Upper lobe of right lung (tissue), 1 donor: ENCODE measurements around the gene TNFRSF1B. TPM values are rescaled to one million over a fixed set of nuclear protein-coding genes. Genes with fewer than 3 reads are reported as not detected.
A peak's percentile ranks its signal among the peaks of the same experiment; 100 is the strongest.

Source experiments
- ATAC-seq: fragments of 200-7000 bp; cut with Tn5 transposase; one replicate; pipeline ENCODE4 v1.9.1; 2020; ENCODE audit warnings: mild to moderate bottlenecking, moderate library complexity
- DNase-seq: peaks from one replicate; pipeline ENCODE4 v3.0.0-alpha.2; 2020
- H3K27ac ChIP-seq: fragments of 200-600 bp; one replicate; pipeline ENCODE4 v1.8.0; 2022
- H3K27me3 ChIP-seq: fragments of 200-600 bp; one replicate; pipeline ENCODE4 v1.8.0; 2022; ENCODE audit warnings: mild to moderate bottlenecking
- H3K36me3 ChIP-seq: fragments of 200-600 bp; one replicate; pipeline ENCODE4 v1.8.0; 2022
- H3K4me1 ChIP-seq: fragments of 200-600 bp; one replicate; pipeline ENCODE4 v1.8.0; 2022
- H3K4me3 ChIP-seq: fragments of 200-600 bp; one replicate; pipeline ENCODE4 v1.8.0; 2022; ENCODE audit warnings: mild to moderate bottlenecking
- H3K9me3 ChIP-seq: fragments of 200-600 bp; one replicate; pipeline ENCODE4 v1.8.0; 2022
- CTCF ChIP-seq: fragments of 200-600 bp; IDR thresholded peaks from one replicate; pipeline ENCODE4 v1.8.0; 2022; ENCODE audit warnings: antibody characterized with exemption
- intact Hi-C: fragments of 100-400 bp; cut with DNase I; formaldehyde crosslinking; loops from one replicate; pipeline ENCODE4 v1.11.0; 2022
- total RNA-seq: library from RNA; stranded (reverse); fragmentation: NEBNext Ultra II Directional; extraction: Animal tissue kit (Norgen Biotek cat#: 25700); gene quantifications from one replicate; pipeline ENCODE4 v1.2.1, GENCODE V29; 2021
- donor health status: DM: no; HTN: yes; CAD: no; lungs with severe emphysema.

The TNFRSF1B gene
- total RNA-seq, 1 donor from 2014 or later: 62.4 TPM

- no peak for TF ChIP-seq CTCF
- Histone ChIP-seq H3K4me1 (peaks cover 51% of the 10 kb centered on the region), H3K27me3 (no peaks in the 10 kb centered on the region), H3K36me3 (no peaks in the 10 kb centered on the region), H3K9me3 (no peaks in the 10 kb centered on the region), H3K27ac (peak overlapping the region; percentile 75), H3K4me3 (no peak overlapping the region)
- intact Hi-C loops: loop anchor here (10.0 kb wide), 1 partner anchor 52 kb away; no protein-coding TSS in a partner anchor
- ATAC-seq (peak; percentile 69), DNase-seq (peak; percentile 79)
These were observed 23.7 kb upstream of the TNFRSF1B start for GRCh38 chr1:12142891-12143630.

- Histone ChIP-seq H3K4me1 (peaks cover 57% of the 10 kb centered on the region), H3K36me3 (no peaks in the 10 kb centered on the region), H3K9me3 (no peaks in the 10 kb centered on the region), H3K4me3 (no peak overlapping the region), H3K27ac (peak overlapping the region; percentile 75), H3K27me3 (no peaks in the 10 kb centered on the region)
- ATAC-seq: peak; percentile 81
- intact Hi-C loops: loop anchor here (10.0 kb wide), 1 partner anchor 51 kb away; no protein-coding TSS in a partner anchor
- peak; percentile 89 for DNase-seq
- TF ChIP-seq CTCF: peak; percentile 5
These were observed 23.1 kb upstream of the TNFRSF1B start for GRCh38 chr1:12143631-12144155.

DNA sequence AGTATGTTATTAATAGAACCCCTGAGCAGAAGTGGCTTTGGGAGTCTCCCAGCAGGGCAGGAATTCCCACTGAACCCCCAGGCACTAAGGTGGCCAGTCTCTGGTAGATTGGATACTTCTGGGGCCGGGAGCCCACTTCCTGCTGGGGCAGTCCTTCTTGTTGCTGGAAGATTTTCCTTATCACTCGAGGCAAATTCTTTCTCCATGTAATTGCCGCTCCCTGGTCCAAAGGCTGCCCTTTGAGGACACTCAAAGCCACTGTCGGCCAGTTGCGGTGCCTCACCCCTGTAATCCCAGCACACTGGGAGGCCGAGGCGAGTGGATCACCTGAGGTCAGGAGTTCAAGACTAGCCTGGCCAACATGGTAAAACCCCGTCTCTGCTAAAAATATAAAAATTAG lies 22.6 kb upstream of the TNFRSF1B start:
- ATAC-seq: peak; percentile 6
- H3K27ac ChIP-seq: peak overlapping the region; percentile 75
- H3K36me3 ChIP-seq: no peaks in the 10 kb centered on the region
- intact Hi-C loops: loop anchor here (10.0 kb wide), 1 partner anchor 51 kb away; no protein-coding TSS in a partner anchor
- no peak overlapping the region for H3K4me3 ChIP-seq
- no peak for DNase-seq
- peaks cover 62% of the 10 kb centered on the region for H3K4me1 ChIP-seq
- TF ChIP-seq CTCF: no peak
- no peaks in the 10 kb centered on the region for H3K9me3 ChIP-seq
- H3K27me3 ChIP-seq: no peaks in the 10 kb centered on the region

GRCh38 chr1:12144969-12145368 lies 21.8 kb upstream of the TNFRSF1B start:
- H3K4me3 ChIP-seq: no peak overlapping the region
- H3K27ac ChIP-seq: no peak overlapping the region
- intact Hi-C loops: loop anchor here (10.0 kb wide), 1 partner anchor 50 kb away; no protein-coding TSS in a partner anchor
- DNase-seq (no peak), ATAC-seq (no peak)
- no peak for TF ChIP-seq CTCF
- H3K36me3 ChIP-seq: no peaks in the 10 kb centered on the region
- H3K4me1 ChIP-seq: peaks cover 68% of the 10 kb centered on the region
- no peaks in the 10 kb centered on the region for H3K9me3 ChIP-seq
- no peaks in the 10 kb centered on the region for H3K27me3 ChIP-seq

DNA sequence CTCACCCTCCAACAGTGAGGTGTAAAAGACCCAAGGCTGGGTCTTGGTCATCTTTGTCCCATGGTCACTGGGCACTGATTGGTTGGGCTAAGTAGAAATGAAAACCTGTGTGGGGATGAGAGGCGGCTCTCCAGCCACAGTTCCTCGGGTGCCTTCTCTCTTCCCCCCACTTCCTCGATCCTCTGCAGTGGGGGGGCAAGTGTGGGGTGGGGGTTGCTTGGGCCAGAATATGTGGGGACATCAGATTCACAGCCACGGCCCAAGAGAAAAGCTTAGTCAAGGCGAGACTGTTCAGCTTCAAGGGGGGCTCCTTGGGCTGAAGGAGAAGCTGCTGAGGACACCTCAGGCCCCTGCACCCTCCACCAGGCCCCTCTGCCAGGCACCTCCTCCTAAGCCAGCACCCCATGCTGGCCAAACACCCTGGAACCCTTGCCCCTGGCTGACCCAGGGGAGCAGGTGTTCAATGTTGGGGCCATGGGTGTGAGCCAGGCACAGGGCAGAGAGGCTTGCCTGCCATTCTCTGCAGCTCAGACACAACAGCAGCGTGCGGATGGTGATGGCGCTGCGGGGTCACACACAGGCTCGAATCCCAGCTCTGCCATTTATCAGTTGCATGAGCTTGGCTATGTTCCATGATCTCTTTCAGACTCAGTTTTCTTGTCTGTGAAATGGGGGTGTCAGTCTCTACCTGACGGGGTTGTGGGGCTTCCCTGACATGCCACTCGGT lies 21.0 kb upstream of the TNFRSF1B start:
- Histone ChIP-seq H3K4me3 (no peak overlapping the region), H3K4me1 (peaks cover 75% of the 10 kb centered on the region), H3K9me3 (no peaks in the 10 kb centered on the region), H3K36me3 (no peaks in the 10 kb centered on the region), H3K27ac (peak overlapping the region; percentile 51), H3K27me3 (no peaks in the 10 kb centered on the region)
- ATAC-seq (no peak), DNase-seq (no peak)
- no peak for TF ChIP-seq CTCF
- intact Hi-C loops: loop anchor here (10.0 kb wide), 1 partner anchor 49 kb away; no protein-coding TSS in a partner anchor
